Parathyroid adenoma (tissue), 2 donors: Measurements from ENCODE around the gene ARR3.

Source experiments
- H2AFZ ChIP-seq: fragments of 300-600 bp; sonication (generic); one replicate; pipeline ENCODE4 v1.7.0; 2017; ENCODE audit warnings: antibody characterized with exemption, mild to moderate bottlenecking
- H3K27ac ChIP-seq: fragments of 300-600 bp; sonication (generic); one replicate; pipeline ENCODE4 v1.7.0; 2017
- H3K27me3 ChIP-seq: fragments of 300-600 bp; sonication (generic); one replicate; pipeline ENCODE4 v1.7.0; 2017; ENCODE audit warnings: low read length; ENCODE audit not compliant: control insufficient read depth, insufficient read depth
- H3K36me3 ChIP-seq: fragments of 300-600 bp; sonication (generic); one replicate; pipeline ENCODE4 v1.7.0; 2017; ENCODE audit warnings: low read length; ENCODE audit not compliant: control insufficient read depth, insufficient read depth
- H3K4me1 ChIP-seq: fragments of 300-600 bp; sonication (generic); one replicate; pipeline ENCODE4 v1.7.0; 2017; ENCODE audit warnings: control low read depth
- H3K4me2 ChIP-seq: fragments of 300-600 bp; sonication (generic); one replicate; pipeline ENCODE4 v1.7.0; 2017; ENCODE audit warnings: low read length
- H3K4me3 ChIP-seq: fragments of 300-600 bp; sonication (generic); one replicate; pipeline ENCODE4 v1.7.0; 2017; ENCODE audit warnings: low read depth, low read length
- H3K79me2 ChIP-seq: fragments of 300-600 bp; sonication (generic); one replicate; pipeline ENCODE4 v1.7.0; 2017; ENCODE audit warnings: control low read depth
- H3K9ac ChIP-seq: fragments of 300-600 bp; sonication (generic); one replicate; pipeline ENCODE4 v1.7.0; 2017; ENCODE audit warnings: mild to moderate bottlenecking
- H3K9me3 ChIP-seq: fragments of 300-600 bp; sonication (generic); one replicate; pipeline ENCODE4 v1.7.0; 2017; ENCODE audit warnings: low read length; ENCODE audit not compliant: control insufficient read depth
- CTCF ChIP-seq: fragments of 300-600 bp; sonication (generic); IDR thresholded peaks from one replicate; pipeline ENCODE4 v1.7.0; 2017; ENCODE audit warnings: antibody characterized with exemption, mild to moderate bottlenecking
- donor health status: primary hyperparathyroidism.

ARR3 gene

GRCh38 chrX:70331161-70331560 lies 63.0 kb downstream of the ARR3 start:
- TF ChIP-seq CTCF, result no peak
- H3K36me3 ChIP-seq, result no peaks in the 10 kb centered on the region
- H3K4me2 ChIP-seq, result no peak overlapping the region
- no peak overlapping the region for H3K27ac ChIP-seq
- no peaks in the 10 kb centered on the region for H3K27me3 ChIP-seq
- H3K9me3 ChIP-seq, result no peaks in the 10 kb centered on the region
- no peak overlapping the region for H2AFZ ChIP-seq
- H3K9ac ChIP-seq, result no peak overlapping the region
- H3K4me3 ChIP-seq, result no peak overlapping the region
- H3K4me1 ChIP-seq, result no peaks in the 10 kb centered on the region
- no peaks in the 10 kb centered on the region for H3K79me2 ChIP-seq
